ENCODE results near the gene SAMD1. TPM values are rescaled to one million over a fixed set of nuclear protein-coding genes. Genes with fewer than 3 reads are reported as not detected.

SAMD1 gene
- total RNA-seq (27.1 TPM), polyA plus RNA-seq (ENCODE audit: insufficient read depth in 1 of 8, insufficient read length in 8 of 8, low replicate concordance in 1 of 8) (10 to 100 TPM; 38.3 to 53.6 (median 44.8) TPM)
- long read RNA-seq, donor 1, transcript SAMD1-202 (5 exons, 2,164 nt) = major isoform, 8 of 8 reads
- long read RNA-seq, donor 1, partial matches to known transcripts = 0 of 8 reads
- long read RNA-seq, donor 1, other reads (novel, unspliced or antisense) = 0 of 8 reads
- long read RNA-seq, donor 2 = 0 reads
- long read RNA-seq, donor 3, transcript SAMD1-202 (5 exons, 2,164 nt) = major isoform, 18 of 18 reads
- long read RNA-seq, donor 3, partial matches to known transcripts = 0 of 18 reads
- long read RNA-seq, donor 3, other reads (novel, unspliced or antisense) = 0 of 18 reads
- long read RNA-seq, donor 4, transcript SAMD1-202 (5 exons, 2,164 nt) = major isoform, 10 of 10 reads
- long read RNA-seq, donor 4, partial matches to known transcripts = 0 of 10 reads
- long read RNA-seq, donor 4, other reads (novel, unspliced or antisense) = 0 of 10 reads
- long read RNA-seq, donor 5, transcript SAMD1-202 (5 exons, 2,164 nt) = major isoform, 26 of 27 reads
- long read RNA-seq, donor 5, partial matches to known transcripts = 0 of 27 reads
- long read RNA-seq, donor 5, other reads (novel, unspliced or antisense) = 0 of 27 reads
- long read RNA-seq, donor 6, transcript SAMD1-202 (5 exons, 2,164 nt) = major isoform, 10 of 10 reads
- long read RNA-seq, donor 6, partial matches to known transcripts = 0 of 10 reads
- long read RNA-seq, donor 6, other reads (novel, unspliced or antisense) = 0 of 10 reads
- long read RNA-seq, donor 7, transcript SAMD1-202 (5 exons, 2,164 nt) = major isoform, 5 of 29 reads
- long read RNA-seq, donor 7, partial matches to known transcripts = 24 of 29 reads
- long read RNA-seq, donor 7, other reads (novel, unspliced or antisense) = 0 of 29 reads
- long read RNA-seq, donor 8, partial matches to known transcripts = 0 of 1 reads
- long read RNA-seq, donor 8, other reads (novel, unspliced or antisense) = 0 of 1 reads
- long read RNA-seq, donor 9, transcript SAMD1-202 (5 exons, 2,164 nt) = major isoform, 8 of 8 reads
- long read RNA-seq, donor 9, partial matches to known transcripts = 0 of 8 reads
- long read RNA-seq, donor 9, other reads (novel, unspliced or antisense) = 0 of 8 reads
- long read RNA-seq, donor 10, transcript SAMD1-202 (5 exons, 2,164 nt) = major isoform, 6 of 7 reads
- long read RNA-seq, donor 10, partial matches to known transcripts = 0 of 7 reads
- long read RNA-seq, donor 10, other reads (novel, unspliced or antisense) = 0 of 7 reads
- long read RNA-seq, donor 11, partial matches to known transcripts = 0 of 2 reads
- long read RNA-seq, donor 11, other reads (novel, unspliced or antisense) = 0 of 2 reads

- peaks cover 9% of the 10 kb centered on the region for H3K9me3 ChIP-seq (replicated peaks; ENCODE audit: control insufficient read depth, low read depth, low read length)
- H3K4me3 ChIP-seq (ENCODE audit: low read length) = peak within 1 kb of the TSS; percentile 71
- H3K27me3 ChIP-seq (ENCODE audit: control insufficient read depth, insufficient read depth, low read length) = no peaks in the 10 kb centered on the region
- H3K27ac ChIP-seq (ENCODE audit: low read length) = peak within 1 kb of the TSS; percentile 96
- peaks cover 20% of the 10 kb centered on the region for H3K4me1 ChIP-seq (ENCODE audit: control insufficient read depth, insufficient read depth, low read length)
- peak; percentile 98 for DNase-seq
- H3K36me3 ChIP-seq (ENCODE audit: control insufficient read depth, insufficient read depth, low read length) = peaks cover 43% of the 10 kb centered on the region
- no CpG with 5 or more reads among the region's 65 CpGs for WGBS (ENCODE audit: insufficient coverage)
Observed at GRCh38 chr19:14090509-14091080, at the start of gene SAMD1. Gene SAMD1 (minus strand): TSS chr19:14090751.

- WGBS (ENCODE audit: insufficient coverage) = 52% methylated on average over 6 of the region's 9 CpGs
- Histone ChIP-seq H3K27me3 (ENCODE audit: control insufficient read depth, insufficient read depth, low read length) (no peaks in the 10 kb centered on the region), H3K4me3 (ENCODE audit: low read length) (no peak overlapping the region), H3K27ac (ENCODE audit: low read length) (no peak overlapping the region), H3K36me3 (ENCODE audit: control insufficient read depth, insufficient read depth, low read length) (no peaks in the 10 kb centered on the region), H3K9me3 (replicated peaks; ENCODE audit: control insufficient read depth, low read depth, low read length) (no peaks in the 10 kb centered on the region), H3K4me1 (ENCODE audit: control insufficient read depth, insufficient read depth, low read length) (peaks cover 27% of the 10 kb centered on the region)
- peak; percentile 84 for DNase-seq
Observed at GRCh38 chr19:14139944-14140343, 49.4 kb upstream of the SAMD1 start.

- H3K27ac ChIP-seq (ENCODE audit: low read length) = peak overlapping the region; percentile 3
- H3K36me3 ChIP-seq (ENCODE audit: control insufficient read depth, insufficient read depth, low read length) = no peaks in the 10 kb centered on the region
- no peaks in the 10 kb centered on the region for H3K9me3 ChIP-seq (replicated peaks; ENCODE audit: control insufficient read depth, low read depth, low read length)
- no peak overlapping the region for H3K4me3 ChIP-seq (ENCODE audit: low read length)
- peaks cover 27% of the 10 kb centered on the region for H3K4me1 ChIP-seq (ENCODE audit: control insufficient read depth, insufficient read depth, low read length)
- peak; percentile 24 for DNase-seq
- WGBS (ENCODE audit: insufficient coverage) = 87% methylated on average over 2 of the region's 9 CpGs
- no peaks in the 10 kb centered on the region for H3K27me3 ChIP-seq (ENCODE audit: control insufficient read depth, insufficient read depth, low read length)
Observed at GRCh38 chr19:14138576-14139265, 48.2 kb upstream of the SAMD1 start.

GRCh38 chr19:14136509-14137281 is 46.1 kb upstream of the SAMD1 start, which contains the start of gene ASF1B:
Gene ASF1B (minus strand): TSS chr19:14136589. CDS start chr19:14136456, 133 bp downstream.
- H3K4me1 ChIP-seq (ENCODE audit: control insufficient read depth, insufficient read depth, low read length) = peaks cover 27% of the 10 kb centered on the region
- peak; percentile 100 for DNase-seq
- under 1% methylated on average over 74 of the region's 78 CpGs for WGBS (ENCODE audit: insufficient coverage)

GRCh38 chr19:14135985-14136508 is 45.5 kb upstream of the SAMD1 start:
- peaks cover 3% of the 10 kb centered on the region for H3K36me3 ChIP-seq (ENCODE audit: control insufficient read depth, insufficient read depth, low read length)
- H3K27ac ChIP-seq (ENCODE audit: low read length) = peak overlapping the region; percentile 55
- H3K27me3 ChIP-seq (ENCODE audit: control insufficient read depth, insufficient read depth, low read length) = no peaks in the 10 kb centered on the region
- peak overlapping the region; percentile 76 for H3K4me3 ChIP-seq (ENCODE audit: low read length)
- under 1% methylated on average over 38 of the region's 38 CpGs for WGBS (ENCODE audit: insufficient coverage)
- H3K9me3 ChIP-seq (replicated peaks; ENCODE audit: control insufficient read depth, low read depth, low read length) = no peaks in the 10 kb centered on the region
- no peak for DNase-seq
- H3K4me1 ChIP-seq (ENCODE audit: control insufficient read depth, insufficient read depth, low read length) = peaks cover 27% of the 10 kb centered on the region

More at GRCh38 chr19:14136509-14137281, 46.1 kb upstream of the SAMD1 start, which contains the start of gene ASF1B:
- Histone ChIP-seq H3K36me3 (ENCODE audit: control insufficient read depth, insufficient read depth, low read length) (peaks cover 3% of the 10 kb centered on the region), H3K27me3 (ENCODE audit: control insufficient read depth, insufficient read depth, low read length) (no peaks in the 10 kb centered on the region), H3K27ac (ENCODE audit: low read length) (peak within 1 kb of the TSS; percentile 88), H3K9me3 (replicated peaks; ENCODE audit: control insufficient read depth, low read depth, low read length) (no peaks in the 10 kb centered on the region), H3K4me3 (ENCODE audit: low read length) (peak within 1 kb of the TSS; percentile 77)

- no peak overlapping the region for H3K27ac ChIP-seq (ENCODE audit: low read length)
- H3K36me3 ChIP-seq (ENCODE audit: control insufficient read depth, insufficient read depth, low read length) = peaks cover 3% of the 10 kb centered on the region
- H3K27me3 ChIP-seq (ENCODE audit: control insufficient read depth, insufficient read depth, low read length) = no peaks in the 10 kb centered on the region
- WGBS (ENCODE audit: insufficient coverage) = 37% methylated on average over 6 of the region's 6 CpGs
- DNase-seq = no peak
- H3K4me3 ChIP-seq (ENCODE audit: low read length) = peak overlapping the region; percentile 76
- H3K9me3 ChIP-seq (replicated peaks; ENCODE audit: control insufficient read depth, low read depth, low read length) = no peaks in the 10 kb centered on the region
- peaks cover 27% of the 10 kb centered on the region for H3K4me1 ChIP-seq (ENCODE audit: control insufficient read depth, insufficient read depth, low read length)
Observed at GRCh38 chr19:14135355-14135754, 44.8 kb upstream of the SAMD1 start.

GRCh38 chr19:14127929-14128509 is 37.5 kb upstream of the SAMD1 start:
- Histone ChIP-seq H3K9me3 (replicated peaks; ENCODE audit: control insufficient read depth, low read depth, low read length) (no peaks in the 10 kb centered on the region), H3K4me3 (ENCODE audit: low read length) (no peak overlapping the region), H3K27ac (ENCODE audit: low read length) (peak overlapping the region; percentile 47), H3K27me3 (ENCODE audit: control insufficient read depth, insufficient read depth, low read length) (no peaks in the 10 kb centered on the region), H3K4me1 (ENCODE audit: control insufficient read depth, insufficient read depth, low read length) (peaks cover 13% of the 10 kb centered on the region), H3K36me3 (ENCODE audit: control insufficient read depth, insufficient read depth, low read length) (peaks cover 10% of the 10 kb centered on the region)
- WGBS (ENCODE audit: insufficient coverage) = 100% methylated on average over 1 of the region's 4 CpGs
- DNase-seq = peak; percentile 69

- no peaks in the 10 kb centered on the region for H3K9me3 ChIP-seq (replicated peaks; ENCODE audit: control insufficient read depth, low read depth, low read length)
- DNase-seq = no peak
- peaks cover 9% of the 10 kb centered on the region for H3K36me3 ChIP-seq (ENCODE audit: control insufficient read depth, insufficient read depth, low read length)
- H3K4me3 ChIP-seq (ENCODE audit: low read length) = no peak overlapping the region
- H3K4me1 ChIP-seq (ENCODE audit: control insufficient read depth, insufficient read depth, low read length) = peaks cover 19% of the 10 kb centered on the region
- H3K27ac ChIP-seq (ENCODE audit: low read length) = peak overlapping the region; percentile 47
- H3K27me3 ChIP-seq (ENCODE audit: control insufficient read depth, insufficient read depth, low read length) = no peaks in the 10 kb centered on the region
- 50% methylated on average over 4 of the region's 8 CpGs for WGBS (ENCODE audit: insufficient coverage)
Observed at GRCh38 chr19:14127176-14127575, 36.6 kb upstream of the SAMD1 start.
